K562 (cell line): ENCODE results near the gene EIF5B. TPM values are rescaled to one million over a fixed set of nuclear protein-coding genes. Genes with fewer than 3 reads are reported as not detected.
A peak's percentile ranks its signal among the peaks of the same experiment; 100 is the strongest.

Source experiments
- DIDO1 ChIP-seq: fragments of 450-650 bp; IDR thresholded peaks from 2 replicates; pipeline ENCODE4 v1.6.1; 2016; ENCODE audit warnings: low read depth, missing biosample characterization, missing genetic modification characterization
- ELF1 ChIP-seq: fragments of 200-800 bp; sonication (Bioruptor generic); IDR thresholded peaks from 2 replicates; pipeline ENCODE4 v1.6.1; 2016; ENCODE audit warnings: missing genetic modification characterization, missing compliant biosample characterization
- IRF1 ChIP-seq: sonication (generic); formaldehyde crosslinking; IDR thresholded peaks from 2 replicates; pipeline ENCODE4 v1.8.0; 2022; ENCODE audit warnings: missing genetic modification reagents, mild to moderate bottlenecking, borderline replicate concordance
- LARP7 ChIP-seq: fragments of 450-650 bp; IDR thresholded peaks from 2 replicates; pipeline ENCODE4 v1.6.1; 2016
- MAZ ChIP-seq, 2 experiments: fragments of 450-650 bp in 1 of 2; sonication (generic) in 1 of 2; formaldehyde crosslinking; IDR thresholded peaks in 1 of 2; conservative IDR thresholded peaks in 1 of 2; 2 replicates each; pipeline versions ENCODE4 v1.4.0 to v1.5.0; 2020; ENCODE audit warnings: mild to moderate bottlenecking in 1 of 2, missing genetic modification reagents in 1 of 2
- NEUROD1 ChIP-seq: fragments of 150-350 bp; IDR thresholded peaks from 2 replicates; pipeline ENCODE4 v1.6.1; 2014; ENCODE audit warnings: borderline replicate concordance, low read length, low read depth; ENCODE audit not compliant: partially characterized antibody
- TCF7 ChIP-seq: sonication (generic); IDR thresholded peaks from 2 replicates; pipeline ENCODE4 v1.6.1; 2016; ENCODE audit warnings: antibody characterized with exemption, borderline replicate concordance
- TEAD4 ChIP-seq, 2 experiments: sonication (generic) in 1 of 2; formaldehyde crosslinking in 1 of 2; IDR thresholded peaks; 2 replicates each; pipeline versions ENCODE4 v1.6.1 to v1.8.0; 2012 to 2022; ENCODE audit warnings: borderline replicate concordance in 1 of 2, inconsistent platforms in 1 of 2, low read length in 1 of 2, mild to moderate bottlenecking in 1 of 2, missing genetic modification reagents in 1 of 2
- ZFP30 ChIP-seq: fragments of 250-450 bp; sonication (Bioruptor Pico); IDR thresholded peaks from 2 replicates; pipeline ENCODE4 v1.8.0; 2022; ENCODE audit warnings: moderate library complexity, mild to moderate bottlenecking, inconsistent platforms, borderline replicate concordance
- ZFX ChIP-seq: sonication (generic); formaldehyde crosslinking; IDR thresholded peaks from 2 replicates; pipeline ENCODE4 v1.8.0; 2022; ENCODE audit warnings: mild to moderate bottlenecking, missing genetic modification reagents, moderate library complexity
- ZNF592 ChIP-seq: fragments of 450-650 bp; IDR thresholded peaks from 2 replicates; pipeline ENCODE4 v1.6.1; 2017; ENCODE audit warnings: antibody characterized with exemption, mild to moderate bottlenecking
- polyA plus RNA-seq, 8 experiments: library from polyadenylated mRNA; depleted of rRNA in 4 of 8; stranded (reverse) in 5 of 8; unstranded in 3 of 8; fragments of >200 nt; fragmentation: Nextera tagmentation in 2 of 8; fragmentation: Illumina TruSeq in 1 of 8; extraction: Ambion mirVana in 2 of 8; extraction: Trizol in 1 of 8; gene quantifications; 2 replicates each; pipeline versions ENCODE4 v1.2.1 to v1.2.3, GENCODE V29; 2011 to 2014; ENCODE audit warnings: inconsistent platforms in 1 of 8, missing spikeins in 1 of 8
- total RNA-seq, 7 experiments: library from RNA; depleted of rRNA in 6 of 7; stranded (reverse); fragments of >200 nt in 6 of 7; fragmentation: Illumina TruSeq in 2 of 7; extraction: Trizol in 2 of 7; gene quantifications; 2 replicates each; pipeline versions ENCODE4 v1.2.1 to v1.2.3, GENCODE V29; 2011 to 2021; ENCODE audit warnings: low replicate concordance in 1 of 7
- TF ChIP-seq, protein P1 (sequence below): fragments of 450-650 bp; IDR thresholded peaks from 2 replicates; pipeline ENCODE4 v1.7.1; 2018; ENCODE audit warnings: mild to moderate bottlenecking, low read depth; ENCODE audit not compliant: partially characterized antibody
- TF ChIP-seq, protein P2 (sequence below): fragments of 250-450 bp; sonication (Bioruptor Pico); IDR thresholded peaks from 2 replicates; pipeline ENCODE4 v1.4.0; 2020; ENCODE audit warnings: mild to moderate bottlenecking, moderate library complexity, borderline replicate concordance
- TF ChIP-seq, protein P3 (sequence below): sonication (generic); formaldehyde crosslinking; IDR thresholded peaks from 2 replicates; pipeline ENCODE4 v1.8.0; 2022; ENCODE audit warnings: missing genetic modification reagents, mild to moderate bottlenecking, moderate library complexity, borderline replicate concordance
- TF ChIP-seq, protein P4 (sequence below): sonication (generic); formaldehyde crosslinking; IDR thresholded peaks from 2 replicates; pipeline ENCODE4 v1.9.0; 2022; ENCODE audit warnings: mild to moderate bottlenecking, missing genetic modification reagents

The EIF5B gene
- total and polyA plus RNA-seq, 9 of the 15 experiments (the other 6 are each of a cell fraction or from before 2014, with no cell fraction given): 26.5 to 143 (median 47.7) TPM

- TF ChIP-seq, protein P1, sequence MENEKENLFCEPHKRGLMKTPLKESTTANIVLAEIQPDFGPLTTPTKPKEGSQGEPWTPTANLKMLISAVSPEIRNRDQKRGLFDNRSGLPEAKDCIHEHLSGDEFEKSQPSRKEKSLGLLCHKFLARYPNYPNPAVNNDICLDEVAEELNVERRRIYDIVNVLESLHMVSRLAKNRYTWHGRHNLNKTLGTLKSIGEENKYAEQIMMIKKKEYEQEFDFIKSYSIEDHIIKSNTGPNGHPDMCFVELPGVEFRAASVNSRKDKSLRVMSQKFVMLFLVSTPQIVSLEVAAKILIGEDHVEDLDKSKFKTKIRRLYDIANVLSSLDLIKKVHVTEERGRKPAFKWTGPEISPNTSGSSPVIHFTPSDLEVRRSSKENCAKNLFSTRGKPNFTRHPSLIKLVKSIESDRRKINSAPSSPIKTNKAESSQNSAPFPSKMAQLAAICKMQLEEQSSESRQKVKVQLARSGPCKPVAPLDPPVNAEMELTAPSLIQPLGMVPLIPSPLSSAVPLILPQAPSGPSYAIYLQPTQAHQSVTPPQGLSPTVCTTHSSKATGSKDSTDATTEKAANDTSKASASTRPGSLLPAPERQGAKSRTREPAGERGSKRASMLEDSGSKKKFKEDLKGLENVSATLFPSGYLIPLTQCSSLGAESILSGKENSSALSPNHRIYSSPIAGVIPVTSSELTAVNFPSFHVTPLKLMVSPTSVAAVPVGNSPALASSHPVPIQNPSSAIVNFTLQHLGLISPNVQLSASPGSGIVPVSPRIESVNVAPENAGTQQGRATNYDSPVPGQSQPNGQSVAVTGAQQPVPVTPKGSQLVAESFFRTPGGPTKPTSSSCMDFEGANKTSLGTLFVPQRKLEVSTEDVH: no peak
- no peak for TF ChIP-seq ZFP30 (CRISPR knock-in tag)
- TF ChIP-seq LARP7: no peak
- TF ChIP-seq, protein P2, sequence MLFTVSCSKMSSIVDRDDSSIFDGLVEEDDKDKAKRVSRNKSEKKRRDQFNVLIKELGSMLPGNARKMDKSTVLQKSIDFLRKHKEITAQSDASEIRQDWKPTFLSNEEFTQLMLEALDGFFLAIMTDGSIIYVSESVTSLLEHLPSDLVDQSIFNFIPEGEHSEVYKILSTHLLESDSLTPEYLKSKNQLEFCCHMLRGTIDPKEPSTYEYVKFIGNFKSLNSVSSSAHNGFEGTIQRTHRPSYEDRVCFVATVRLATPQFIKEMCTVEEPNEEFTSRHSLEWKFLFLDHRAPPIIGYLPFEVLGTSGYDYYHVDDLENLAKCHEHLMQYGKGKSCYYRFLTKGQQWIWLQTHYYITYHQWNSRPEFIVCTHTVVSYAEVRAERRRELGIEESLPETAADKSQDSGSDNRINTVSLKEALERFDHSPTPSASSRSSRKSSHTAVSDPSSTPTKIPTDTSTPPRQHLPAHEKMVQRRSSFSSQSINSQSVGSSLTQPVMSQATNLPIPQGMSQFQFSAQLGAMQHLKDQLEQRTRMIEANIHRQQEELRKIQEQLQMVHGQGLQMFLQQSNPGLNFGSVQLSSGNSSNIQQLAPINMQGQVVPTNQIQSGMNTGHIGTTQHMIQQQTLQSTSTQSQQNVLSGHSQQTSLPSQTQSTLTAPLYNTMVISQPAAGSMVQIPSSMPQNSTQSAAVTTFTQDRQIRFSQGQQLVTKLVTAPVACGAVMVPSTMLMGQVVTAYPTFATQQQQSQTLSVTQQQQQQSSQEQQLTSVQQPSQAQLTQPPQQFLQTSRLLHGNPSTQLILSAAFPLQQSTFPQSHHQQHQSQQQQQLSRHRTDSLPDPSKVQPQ (CRISPR knock-in tag): no peak
- no peak for TF ChIP-seq NEUROD1
- TF ChIP-seq TEAD4 (IDR thresholded peaks at IDR 0.05; ENCODE audit: low read length): no peak
- 0 out of 2 replicates have a peak, but pooled peaks have one; percentile 26 for TF ChIP-seq TEAD4 (CRISPR knock-in tag; IDR thresholded peaks at IDR 0.05; ENCODE audit: borderline replicate concordance)
- TF ChIP-seq IRF1: no peak
- TF ChIP-seq DIDO1: no peak
- peak; percentile 6; the same call in 1 of the 2 replicates for TF ChIP-seq ELF1 (tag)
- TF ChIP-seq, protein P3, sequence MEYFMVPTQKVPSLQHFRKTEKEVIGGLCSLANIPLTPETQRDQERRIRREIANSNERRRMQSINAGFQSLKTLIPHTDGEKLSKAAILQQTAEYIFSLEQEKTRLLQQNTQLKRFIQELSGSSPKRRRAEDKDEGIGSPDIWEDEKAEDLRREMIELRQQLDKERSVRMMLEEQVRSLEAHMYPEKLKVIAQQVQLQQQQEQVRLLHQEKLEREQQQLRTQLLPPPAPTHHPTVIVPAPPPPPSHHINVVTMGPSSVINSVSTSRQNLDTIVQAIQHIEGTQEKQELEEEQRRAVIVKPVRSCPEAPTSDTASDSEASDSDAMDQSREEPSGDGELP (CRISPR knock-in tag): no peak
- TF ChIP-seq MAZ (CRISPR knock-in tag; conservative IDR thresholded peaks at IDR 0.05 in 1 of 2, IDR thresholded peaks at IDR 0.05 in 1 of 2): no peak
- 0 out of 2 replicates have a peak, but pooled peaks have one; percentile 10 for TF ChIP-seq ZNF592
- TF ChIP-seq, protein P4, sequence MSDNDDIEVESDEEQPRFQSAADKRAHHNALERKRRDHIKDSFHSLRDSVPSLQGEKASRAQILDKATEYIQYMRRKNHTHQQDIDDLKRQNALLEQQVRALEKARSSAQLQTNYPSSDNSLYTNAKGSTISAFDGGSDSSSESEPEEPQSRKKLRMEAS (CRISPR knock-in tag): no peak
- TF ChIP-seq TCF7: no peak
- TF ChIP-seq ZFX: no peak
Observed at GRCh38 chr2:99336804-99337112, 431 bp upstream of the EIF5B start (continued).
